CD4-positive, CD25-positive, alpha-beta regulatory T cell (primary cell): ENCODE measurements around the gene SLC41A1. TPM values are rescaled to one million over a fixed set of nuclear protein-coding genes. Genes with fewer than 3 reads are reported as not detected.
"Not testable (repeated sequence)": the region's sequence is repeated elsewhere in the genome, so short reads cannot be mapped to it uniquely, and the experiment has no call there.

Experiments
- ATAC-seq, 2 donors: fragments of 150-1000 bp; cut with Tn5 transposase; one replicate each; pipeline ENCODE4 v1.10.0; 2021; ENCODE audit warnings: low read depth in 2 of 2, moderate number of reproducible peaks in 2 of 2, moderate library complexity in 1 of 2
- DNase-seq, 3 donors: peaks; one replicate each; pipeline versions ENCODE4 v3.0.0 to v3.0.0-alpha.2; 2012 to 2022; ENCODE audit warnings: mixed read lengths in 1 of 3
- H3K27ac ChIP-seq: one replicate; pipeline ENCODE4 v1.7.0; 2013; ENCODE audit warnings: mild to moderate bottlenecking, low read length; ENCODE audit not compliant: insufficient read depth, poor library complexity, severe bottlenecking
- H3K27me3 ChIP-seq: one replicate; pipeline ENCODE4 v1.7.0; 2013; ENCODE audit warnings: low read length; ENCODE audit not compliant: control insufficient read depth, insufficient read depth
- H3K36me3 ChIP-seq: one replicate; pipeline ENCODE4 v1.7.0; 2013; ENCODE audit warnings: mild to moderate bottlenecking, low read length, moderate library complexity; ENCODE audit not compliant: control insufficient read depth, insufficient read depth
- H3K4me1 ChIP-seq: 2 replicates; pipeline ENCODE4 v1.7.0; 2013; ENCODE audit warnings: mild to moderate bottlenecking, low read length; ENCODE audit not compliant: insufficient read depth, control insufficient read depth, poor library complexity, severe bottlenecking
- H3K4me3 ChIP-seq: one replicate; pipeline ENCODE4 v1.7.0; 2013; ENCODE audit warnings: low read depth, mild to moderate bottlenecking, low read length, moderate library complexity
- H3K9me3 ChIP-seq, 2 experiments: 1 replicate in 1 of 2; 2 replicates in 1 of 2; pipeline ENCODE4 v1.7.0; 2013; ENCODE audit warnings: low read length in 2 of 2, mild to moderate bottlenecking in 1 of 2, moderate library complexity in 1 of 2; ENCODE audit not compliant: control insufficient read depth in 2 of 2
- H3K27ac Mint-ChIP-seq, 3 donors: one replicate each; pipeline ENCODE4 v1.8.0; 2020 to 2022; ENCODE audit warnings: mild to moderate bottlenecking in 3 of 3, mixed read lengths in 3 of 3, moderate library complexity in 2 of 3
- H3K27me3 Mint-ChIP-seq: one replicate; pipeline ENCODE4 v1.8.0; 2022; ENCODE audit warnings: mild to moderate bottlenecking, mixed read lengths
- H3K36me3 Mint-ChIP-seq: one replicate; pipeline ENCODE4 v1.8.0; 2020; ENCODE audit warnings: mixed read lengths
- H3K4me1 Mint-ChIP-seq, 4 donors: one replicate each; pipeline ENCODE4 v1.8.0; 2020 to 2022; ENCODE audit warnings: mixed read lengths in 4 of 4, mild to moderate bottlenecking in 1 of 4
- H3K4me3 Mint-ChIP-seq, 4 donors: one replicate each; pipeline ENCODE4 v1.8.0; 2020 to 2022; ENCODE audit warnings: mild to moderate bottlenecking in 4 of 4, mixed read lengths in 4 of 4, moderate library complexity in 3 of 4
- H3K9me3 Mint-ChIP-seq, 7 donors: one replicate each; pipeline ENCODE4 v1.8.0; 2020 to 2022; ENCODE audit warnings: mixed read lengths in 7 of 7, mild to moderate bottlenecking in 3 of 7, moderate library complexity in 2 of 7
- polyA plus RNA-seq, 4 donors: library from polyadenylated mRNA; unstranded; fragments of 300-500 nt; fragmentation: Illumina TruSeq; gene quantifications; one replicate each; pipeline ENCODE4 v1.2.3, GENCODE V29; 2021
- total RNA-seq: library from RNA; stranded (reverse); gene quantifications from one replicate; pipeline ENCODE4 v1.2.3, GENCODE V29; 2022

Gene SLC41A1
- total and polyA plus RNA-seq, 5 donors from 2014 or later = 10.8 to 33.2 (median 13.4) TPM

GRCh38 chr1:205827623-205828022 lies 14.6 kb upstream of the SLC41A1 start:
- Histone ChIP-seq H3K4me3 (no peak overlapping the region), H3K9me3 (no peaks in the 10 kb centered on the region), H3K36me3 (no peaks in the 10 kb centered on the region), H3K27me3 (no peaks in the 10 kb centered on the region), H3K27ac (no peak overlapping the region), H3K4me1 (no peaks in the 10 kb centered on the region)
- no peak overlapping the region for H3K4me3 Mint-ChIP-seq
- peak overlapping the region in 1 of 3 donors; percentile 9 for H3K27ac Mint-ChIP-seq
- H3K4me1 Mint-ChIP-seq = peaks cover 0 to 22% (median 12%) of the 10 kb centered on the region in 4 donors
- H3K9me3 Mint-ChIP-seq = peaks cover 0 to 9% (median 2%) of the 10 kb centered on the region in 7 donors
- no peak for ATAC-seq
- H3K36me3 Mint-ChIP-seq = peaks cover 40% of the 10 kb centered on the region
- H3K27me3 Mint-ChIP-seq = no peaks in the 10 kb centered on the region
- DNase-seq = no peak

- DNase-seq (no peak), ATAC-seq (no peak)
- no peaks in the 10 kb centered on the region for H3K27me3 ChIP-seq
- H3K36me3 Mint-ChIP-seq = peaks cover 37% of the 10 kb centered on the region
- no peak overlapping the region for H3K4me3 Mint-ChIP-seq
- H3K9me3 Mint-ChIP-seq = peaks cover 0 to 9% (median 2%) of the 10 kb centered on the region in 7 donors
- H3K4me3 ChIP-seq = no peak overlapping the region
- H3K27me3 Mint-ChIP-seq = no peaks in the 10 kb centered on the region
- no peaks in the 10 kb centered on the region for H3K9me3 ChIP-seq
- H3K4me1 ChIP-seq = no peaks in the 10 kb centered on the region
- H3K27ac ChIP-seq = no peak overlapping the region
- peaks cover 0 to 28% (median 13%) of the 10 kb centered on the region in 4 donors for H3K4me1 Mint-ChIP-seq
- H3K27ac Mint-ChIP-seq = peak overlapping the region in 1 of 3 donors; percentile 16
- no peaks in the 10 kb centered on the region for H3K36me3 ChIP-seq
These were observed 14.0 kb upstream of the SLC41A1 start for GRCh38 chr1:205826995-205827394.

- Histone ChIP-seq H3K4me1 (no peaks in the 10 kb centered on the region), H3K27ac (no peak overlapping the region), H3K27me3 (no peaks in the 10 kb centered on the region), H3K4me3 (no peak overlapping the region), H3K9me3 (no peaks in the 10 kb centered on the region), H3K36me3 (no peaks in the 10 kb centered on the region)
- DNase-seq (no peak), ATAC-seq (no peak)
- Mint-ChIP-seq H3K9me3 (peaks cover 0 to 9% (median 2%) of the 10 kb centered on the region in 7 donors), H3K27ac (no peak overlapping the region), H3K4me1 (peaks cover 0 to 30% (median 13%) of the 10 kb centered on the region in 4 donors), H3K27me3 (no peaks in the 10 kb centered on the region), H3K4me3 (peak overlapping the region in 1 of 4 donors; percentile 27), H3K36me3 (peaks cover 32% of the 10 kb centered on the region)
These were observed 13.2 kb upstream of the SLC41A1 start for GRCh38 chr1:205826016-205826806.

- no peak overlapping the region for H3K27ac ChIP-seq
- DNase-seq (no peak), ATAC-seq (no peak)
- H3K4me1 Mint-ChIP-seq = peaks cover 0 to 27% (median 13%) of the 10 kb centered on the region in 4 donors
- H3K9me3 ChIP-seq = no peaks in the 10 kb centered on the region
- H3K4me3 ChIP-seq = no peak overlapping the region
- H3K36me3 ChIP-seq = no peaks in the 10 kb centered on the region
- no peak overlapping the region for H3K4me3 Mint-ChIP-seq
- H3K27me3 ChIP-seq = no peaks in the 10 kb centered on the region
- peak overlapping the region in 1 of 3 donors; percentile 52 for H3K27ac Mint-ChIP-seq
- H3K4me1 ChIP-seq = no peaks in the 10 kb centered on the region
- peaks cover 18% of the 10 kb centered on the region for H3K36me3 Mint-ChIP-seq
- H3K27me3 Mint-ChIP-seq = no peaks in the 10 kb centered on the region
- H3K9me3 Mint-ChIP-seq = peaks cover 0 to 9% (median 2%) of the 10 kb centered on the region in 7 donors
These were observed 11.2 kb upstream of the SLC41A1 start for GRCh38 chr1:205824180-205824579.

- not testable (repeated sequence) for H3K9me3 ChIP-seq, H3K27ac ChIP-seq, H3K36me3 ChIP-seq, H3K9me3 Mint-ChIP-seq, H3K4me1 ChIP-seq, H3K27me3 ChIP-seq, H3K4me3 ChIP-seq, ATAC-seq, H3K27me3 Mint-ChIP-seq
- Mint-ChIP-seq H3K4me1 (peaks cover 0 to 26% (median 13%) of the 10 kb centered on the region in 4 donors), H3K4me3 (peak overlapping the region in 3 of 4 donors; percentile 6 to 82 (median 48)), H3K36me3 (peaks cover 14% of the 10 kb centered on the region), H3K27ac (peak overlapping the region in 2 of 3 donors; percentile 26 to 80)
- DNase-seq = peak in 1 of 3 donors; percentile 36
These were observed 10.3 kb upstream of the SLC41A1 start for GRCh38 chr1:205823260-205823659.

- Histone ChIP-seq H3K27ac (no peak overlapping the region), H3K36me3 (no peaks in the 10 kb centered on the region), H3K4me1 (no peaks in the 10 kb centered on the region), H3K9me3 (no peaks in the 10 kb centered on the region), H3K4me3 (no peak overlapping the region), H3K27me3 (no peaks in the 10 kb centered on the region)
- H3K36me3 Mint-ChIP-seq = peaks cover 8% of the 10 kb centered on the region
- H3K4me3 Mint-ChIP-seq = no peak overlapping the region
- peaks cover 0 to 9% (median 2%) of the 10 kb centered on the region in 7 donors for H3K9me3 Mint-ChIP-seq
- DNase-seq (no peak), ATAC-seq (no peak)
- peak overlapping the region in 1 of 3 donors; percentile 26 for H3K27ac Mint-ChIP-seq
- H3K27me3 Mint-ChIP-seq = no peaks in the 10 kb centered on the region
- H3K4me1 Mint-ChIP-seq = peaks cover 0 to 26% (median 13%) of the 10 kb centered on the region in 4 donors
These were observed 9.4 kb upstream of the SLC41A1 start for GRCh38 chr1:205822397-205822796.

GRCh38 chr1:205817988-205818387 lies 5.0 kb upstream of the SLC41A1 start:
- Histone ChIP-seq H3K4me3 (no peak overlapping the region), H3K27ac (no peak overlapping the region), H3K4me1 (peaks cover 8% of the 10 kb centered on the region), H3K36me3 (no peaks in the 10 kb centered on the region), H3K9me3 (no peaks in the 10 kb centered on the region), H3K27me3 (no peaks in the 10 kb centered on the region)
- no peak overlapping the region for H3K4me3 Mint-ChIP-seq
- peaks cover 0 to 2% (median 0%) of the 10 kb centered on the region in 7 donors for H3K9me3 Mint-ChIP-seq
- no peak for DNase-seq
- H3K27me3 Mint-ChIP-seq = no peaks in the 10 kb centered on the region
- ATAC-seq = no peak
- H3K27ac Mint-ChIP-seq = no peak overlapping the region
- peaks cover 8 to 28% (median 18%) of the 10 kb centered on the region in 4 donors for H3K4me1 Mint-ChIP-seq
- no peaks in the 10 kb centered on the region for H3K36me3 Mint-ChIP-seq
